GM15510 (cell line): ENCODE measurements around the gene IMMP2L.

Experiments
- POLR2A ChIP-seq: IDR thresholded peaks from 3 replicates; pipeline ENCODE4 v1.6.1; 2011; ENCODE audit warnings: borderline replicate concordance; ENCODE audit not compliant: insufficient read length; ENCODE audit errors: extremely low read depth

IMMP2L gene

GRCh38 chr7:111126987-111127386, 435.3 kb downstream of the IMMP2L start:
- no peak for TF ChIP-seq POLR2A

GRCh38 chr7:111115966-111116365, 446.3 kb downstream of the IMMP2L start:
- TF ChIP-seq POLR2A = no peak

- no peak for TF ChIP-seq POLR2A
Measured at GRCh38 chr7:111113263-111114017, 448.9 kb downstream of the IMMP2L start.

GRCh38 chr7:111112439-111112838, 449.9 kb downstream of the IMMP2L start:
- no peak for TF ChIP-seq POLR2A

GRCh38 chr7:111108496-111108895, 453.8 kb downstream of the IMMP2L start:
- TF ChIP-seq POLR2A = no peak

- no peak for TF ChIP-seq POLR2A
Measured at GRCh38 chr7:111108000-111108399, 454.3 kb downstream of the IMMP2L start.

- no peak for TF ChIP-seq POLR2A
Measured at GRCh38 chr7:111107579-111107978, 454.7 kb downstream of the IMMP2L start.

- no peak for TF ChIP-seq POLR2A
Measured at GRCh38 chr7:111105269-111105668, 457.0 kb downstream of the IMMP2L start.

GRCh38 chr7:111104710-111105109, 457.6 kb downstream of the IMMP2L start:
- no peak for TF ChIP-seq POLR2A

- TF ChIP-seq POLR2A = no peak
Measured at GRCh38 chr7:111103678-111104274, 458.5 kb downstream of the IMMP2L start.

- no peak for TF ChIP-seq POLR2A
Measured at GRCh38 chr7:111103136-111103535, 459.2 kb downstream of the IMMP2L start.

GRCh38 chr7:111101856-111102646, 460.2 kb downstream of the IMMP2L start:
- TF ChIP-seq POLR2A = no peak

GRCh38 chr7:111098926-111099250, 463.4 kb downstream of the IMMP2L start:
- no peak for TF ChIP-seq POLR2A

- no peak for TF ChIP-seq POLR2A
Measured at GRCh38 chr7:111098011-111098925, 464.0 kb downstream of the IMMP2L start.

- TF ChIP-seq POLR2A = no peak
Measured at GRCh38 chr7:111096997-111097396, 465.3 kb downstream of the IMMP2L start.

- TF ChIP-seq POLR2A = no peak
Measured at GRCh38 chr7:111094419-111094818, 467.9 kb downstream of the IMMP2L start.

GRCh38 chr7:111093496-111093895, 468.8 kb downstream of the IMMP2L start:
- no peak for TF ChIP-seq POLR2A
